ENCODE data around the gene DGAT2L6. TPM values are rescaled to one million over a fixed set of nuclear protein-coding genes. Genes with fewer than 3 reads are reported as not detected.

DGAT2L6 gene
- total RNA-seq, 1 donor from 2014 or later, result not detected

- Histone ChIP-seq H3K9me3 (ENCODE audit: low read depth) (no peaks in the 10 kb centered on the region), H3F3A (ENCODE audit: low read depth) (no peaks in the 10 kb centered on the region), H3K27me3 (no peaks in the 10 kb centered on the region), H3K27ac (no peak overlapping the region), H3K4me3 (no peak overlapping the region), H3K4me1 (no peaks in the 10 kb centered on the region), H4K20me1 (ENCODE audit: low read depth) (no peaks in the 10 kb centered on the region), H2AFZ (replicated peaks) (no peak overlapping the region), H3K36me3 (no peaks in the 10 kb centered on the region), H3K4me2 (no peak overlapping the region), H3K9ac (no peak overlapping the region), H3K79me2 (ENCODE audit: low read depth) (no peaks in the 10 kb centered on the region)
- no peak for TF ChIP-seq EZH2 (IDR thresholded peaks at IDR 0.05)
- TF ChIP-seq EZH2phosphoT487 (IDR thresholded peaks at IDR 0.05), result no peak
- no peak for TF ChIP-seq CTCF (IDR thresholded peaks at IDR 0.05)
- no peaks in the 10 kb centered on the region for H3K4me1 Mint-ChIP-seq
- H3K36me3 Mint-ChIP-seq, result no peaks in the 10 kb centered on the region
- H3K27me3 Mint-ChIP-seq (ENCODE audit: insufficient read depth, low read depth), result peaks cover 2% of the 10 kb centered on the region
- DNase-seq (ENCODE audit: low spot score), result no peak
- no peak overlapping the region for H3K4me3 Mint-ChIP-seq
- H3K9me3 Mint-ChIP-seq, result peaks cover 5% of the 10 kb centered on the region
- no peak overlapping the region for H3K27ac Mint-ChIP-seq
Observed at GRCh38 chrX:70190225-70190624, 12.9 kb downstream of the DGAT2L6 start.

- Histone ChIP-seq H3K9ac (no peak overlapping the region), H3K36me3 (no peaks in the 10 kb centered on the region), H3K9me3 (ENCODE audit: low read depth) (no peaks in the 10 kb centered on the region), H3K4me3 (no peak overlapping the region), H2AFZ (replicated peaks) (peak overlapping the region; percentile 1), H3K4me1 (no peaks in the 10 kb centered on the region), H3K4me2 (no peak overlapping the region), H3K27me3 (no peaks in the 10 kb centered on the region), H3F3A (ENCODE audit: low read depth) (no peaks in the 10 kb centered on the region), H3K79me2 (ENCODE audit: low read depth) (no peaks in the 10 kb centered on the region), H3K27ac (no peak overlapping the region), H4K20me1 (ENCODE audit: low read depth) (no peaks in the 10 kb centered on the region)
- no peak overlapping the region for H3K27ac Mint-ChIP-seq
- no peak for TF ChIP-seq EZH2phosphoT487 (IDR thresholded peaks at IDR 0.05)
- peak; percentile 62 for TF ChIP-seq CTCF (IDR thresholded peaks at IDR 0.05)
- H3K9me3 Mint-ChIP-seq, result peaks cover 2% of the 10 kb centered on the region
- H3K4me1 Mint-ChIP-seq, result no peaks in the 10 kb centered on the region
- peaks cover 2% of the 10 kb centered on the region for H3K27me3 Mint-ChIP-seq (ENCODE audit: insufficient read depth, low read depth)
- no peak overlapping the region for H3K4me3 Mint-ChIP-seq
- H3K36me3 Mint-ChIP-seq, result no peaks in the 10 kb centered on the region
- DNase-seq (ENCODE audit: low spot score), result peak; percentile 65
Observed at GRCh38 chrX:70196961-70197720, 19.9 kb downstream of the DGAT2L6 start.

GRCh38 chrX:70201732-70202131, 24.4 kb downstream of the DGAT2L6 start:
- Histone ChIP-seq H2AFZ (replicated peaks) (no peak overlapping the region), H3F3A (ENCODE audit: low read depth) (no peaks in the 10 kb centered on the region), H3K36me3 (no peaks in the 10 kb centered on the region), H3K9ac (no peak overlapping the region), H3K9me3 (ENCODE audit: low read depth) (peaks cover 4% of the 10 kb centered on the region), H3K4me3 (no peak overlapping the region), H3K4me2 (no peak overlapping the region), H3K27me3 (no peaks in the 10 kb centered on the region), H4K20me1 (ENCODE audit: low read depth) (no peaks in the 10 kb centered on the region), H3K27ac (no peak overlapping the region), H3K4me1 (no peaks in the 10 kb centered on the region), H3K79me2 (ENCODE audit: low read depth) (no peaks in the 10 kb centered on the region)
- no peak overlapping the region for H3K4me3 Mint-ChIP-seq
- H3K36me3 Mint-ChIP-seq, result no peaks in the 10 kb centered on the region
- peaks cover 2% of the 10 kb centered on the region for H3K27me3 Mint-ChIP-seq (ENCODE audit: insufficient read depth, low read depth)
- DNase-seq (ENCODE audit: low spot score), result no peak
- TF ChIP-seq EZH2phosphoT487 (IDR thresholded peaks at IDR 0.05), result no peak
- no peak for TF ChIP-seq EZH2 (IDR thresholded peaks at IDR 0.05)
- no peak for TF ChIP-seq CTCF (IDR thresholded peaks at IDR 0.05)
- no peak overlapping the region for H3K27ac Mint-ChIP-seq
- no peaks in the 10 kb centered on the region for H3K4me1 Mint-ChIP-seq
- H3K9me3 Mint-ChIP-seq, result peaks cover 5% of the 10 kb centered on the region
